ENCODE measurements around the gene PAPSS2.

PAPSS2 gene

GRCh38 chr10:87672551-87672950 is 12.9 kb downstream of the PAPSS2 start:
- no peak for DNase-seq

- DNase-seq, result no peak
These were observed 15.3 kb downstream of the PAPSS2 start for GRCh38 chr10:87674943-87675342.

- DNase-seq, result no peak
These were observed 16.0 kb downstream of the PAPSS2 start for GRCh38 chr10:87675396-87676376.

- DNase-seq, result no peak
These were observed 17.9 kb downstream of the PAPSS2 start for GRCh38 chr10:87677595-87677994.

GRCh38 chr10:87678302-87678701 is 18.6 kb downstream of the PAPSS2 start:
- DNase-seq, result no peak

GRCh38 chr10:87683356-87683755 is 23.7 kb downstream of the PAPSS2 start:
- no peak for DNase-seq

- no peak for DNase-seq
These were observed 24.4 kb downstream of the PAPSS2 start for GRCh38 chr10:87684001-87684638.

GRCh38 chr10:87685832-87686574 is 26.3 kb downstream of the PAPSS2 start:
- DNase-seq, result no peak

GRCh38 chr10:87691506-87692070 is 31.9 kb downstream of the PAPSS2 start:
- no peak for DNase-seq

GRCh38 chr10:87692956-87693484 is 33.3 kb downstream of the PAPSS2 start:
- DNase-seq, result no peak

- no peak for DNase-seq
These were observed 34.5 kb downstream of the PAPSS2 start for GRCh38 chr10:87694011-87694794.

GRCh38 chr10:87695074-87695473 is 35.4 kb downstream of the PAPSS2 start:
- no peak for DNase-seq

- no peak for DNase-seq
These were observed 37.5 kb downstream of the PAPSS2 start for GRCh38 chr10:87696922-87697745.

- DNase-seq, result no peak
These were observed 40.5 kb downstream of the PAPSS2 start for GRCh38 chr10:87700031-87700796.

- no peak for DNase-seq
These were observed 42.7 kb downstream of the PAPSS2 start for GRCh38 chr10:87702260-87702972.

- no peak for DNase-seq
These were observed 43.3 kb downstream of the PAPSS2 start for GRCh38 chr10:87702973-87703294.

- DNase-seq, result no peak
These were observed 44.1 kb downstream of the PAPSS2 start for GRCh38 chr10:87703771-87704170.

- DNase-seq, result no peak
These were observed 45.7 kb downstream of the PAPSS2 start for GRCh38 chr10:87705339-87705738.

GRCh38 chr10:87706731-87707130 is 47.1 kb downstream of the PAPSS2 start:
- no peak for DNase-seq

GRCh38 chr10:87707254-87707653 is 47.6 kb downstream of the PAPSS2 start:
- DNase-seq, result no peak

Data from stimulated activated CD4-positive, alpha-beta T cell treated with anti-CD3 and anti-CD28 coated beads, Interleukin-1b, Interleukin-23, amount 100 ng/mL, for 48 hours (primary cell).